Hepatocyte (in vitro differentiated cells): ENCODE results near the gene INPP4B.
"Not testable (repeated sequence)": the region's sequence is repeated elsewhere in the genome, so short reads cannot be mapped to it uniquely, and the experiment has no call there.

Experiments used
- EZH2 ChIP-seq: fragments of 200-600 bp; sonication (generic); IDR thresholded peaks from 2 replicates; pipeline ENCODE4 v1.6.1; 2016; ENCODE audit warnings: antibody characterized with exemption, mild to moderate bottlenecking, borderline replicate concordance
- EZH2phosphoT487 ChIP-seq: fragments of 200-600 bp; sonication (generic); IDR thresholded peaks from one replicate; pipeline ENCODE4 v1.6.1; 2018; ENCODE audit warnings: antibody characterized with exemption, mild to moderate bottlenecking, low read depth, moderate library complexity; ENCODE audit not compliant: unreplicated experiment, severe bottlenecking
- TF ChIP-seq, protein P1 (sequence below): fragments of 200-600 bp; sonication (generic); IDR thresholded peaks from 2 replicates; pipeline ENCODE4 v1.5.1; 2016; ENCODE audit warnings: antibody characterized with exemption, mild to moderate bottlenecking; ENCODE audit not compliant: poor library complexity

- TF ChIP-seq, protein P1, sequence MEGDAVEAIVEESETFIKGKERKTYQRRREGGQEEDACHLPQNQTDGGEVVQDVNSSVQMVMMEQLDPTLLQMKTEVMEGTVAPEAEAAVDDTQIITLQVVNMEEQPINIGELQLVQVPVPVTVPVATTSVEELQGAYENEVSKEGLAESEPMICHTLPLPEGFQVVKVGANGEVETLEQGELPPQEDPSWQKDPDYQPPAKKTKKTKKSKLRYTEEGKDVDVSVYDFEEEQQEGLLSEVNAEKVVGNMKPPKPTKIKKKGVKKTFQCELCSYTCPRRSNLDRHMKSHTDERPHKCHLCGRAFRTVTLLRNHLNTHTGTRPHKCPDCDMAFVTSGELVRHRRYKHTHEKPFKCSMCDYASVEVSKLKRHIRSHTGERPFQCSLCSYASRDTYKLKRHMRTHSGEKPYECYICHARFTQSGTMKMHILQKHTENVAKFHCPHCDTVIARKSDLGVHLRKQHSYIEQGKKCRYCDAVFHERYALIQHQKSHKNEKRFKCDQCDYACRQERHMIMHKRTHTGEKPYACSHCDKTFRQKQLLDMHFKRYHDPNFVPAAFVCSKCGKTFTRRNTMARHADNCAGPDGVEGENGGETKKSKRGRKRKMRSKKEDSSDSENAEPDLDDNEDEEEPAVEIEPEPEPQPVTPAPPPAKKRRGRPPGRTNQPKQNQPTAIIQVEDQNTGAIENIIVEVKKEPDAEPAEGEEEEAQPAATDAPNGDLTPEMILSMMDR, result not testable (repeated sequence)
- TF ChIP-seq EZH2phosphoT487, EZH2: not testable (repeated sequence)
Measured at GRCh38 chr4:142397364-142397991, 448.6 kb downstream of the INPP4B start.
